HG02943 (cell line): ENCODE results near the gene NUPR2.
A peak's percentile ranks its signal among the peaks of the same experiment; 100 is the strongest.
"Not testable (repeated sequence)": the region's sequence is repeated elsewhere in the genome, so short reads cannot be mapped to it uniquely, and the experiment has no call there.

Experiments used
- ATAC-seq: cut with Tn5 transposase; IDR thresholded peaks from one replicate; pipeline ENCODE4 v1.9.1; 2021; ENCODE audit warnings: mild to moderate bottlenecking, low read depth, moderate library complexity; ENCODE audit not compliant: unreplicated experiment

Gene NUPR2, protein sequence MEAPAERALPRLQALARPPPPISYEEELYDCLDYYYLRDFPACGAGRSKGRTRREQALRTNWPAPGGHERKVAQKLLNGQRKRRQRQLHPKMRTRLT

DNA sequence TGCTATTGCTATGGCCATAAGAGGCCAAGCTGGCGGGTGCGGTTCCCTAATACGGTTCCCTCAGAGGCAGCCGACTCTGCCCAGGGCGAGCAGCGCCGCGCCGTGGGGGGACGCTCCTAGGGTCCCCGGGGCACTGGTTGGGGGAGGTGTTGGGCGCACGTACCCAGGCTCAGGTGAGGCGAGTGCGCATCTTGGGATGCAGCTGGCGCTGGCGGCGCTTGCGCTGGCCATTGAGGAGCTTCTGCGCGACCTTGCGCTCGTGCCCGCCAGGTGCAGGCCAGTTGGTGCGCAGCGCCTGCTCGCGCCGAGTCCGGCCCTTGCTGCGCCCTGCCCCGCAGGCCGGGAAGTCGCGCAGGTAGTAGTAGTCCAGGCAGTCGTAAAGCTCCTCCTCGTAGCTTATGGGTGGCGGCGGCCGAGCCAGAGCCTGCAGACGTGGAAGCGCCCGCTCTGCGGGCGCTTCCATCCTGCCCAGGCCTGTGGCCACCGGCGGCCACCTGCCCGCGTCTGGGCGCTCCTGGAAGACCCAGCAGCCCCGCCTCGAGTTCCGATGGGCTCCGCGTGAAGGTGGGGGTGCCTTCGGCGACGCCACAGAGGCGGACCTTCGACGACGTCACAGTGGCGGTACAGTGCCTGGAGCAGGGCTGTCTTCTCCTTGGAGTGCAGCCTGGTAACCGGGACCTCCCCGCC, at the start of gene NUPR2:
Gene NUPR2, minus strand, starts transcription at position 566 of the 687 bp plus-strand sequence. Its CDS starts 103 bp downstream, at position 463.
- no peak for ATAC-seq

DNA sequence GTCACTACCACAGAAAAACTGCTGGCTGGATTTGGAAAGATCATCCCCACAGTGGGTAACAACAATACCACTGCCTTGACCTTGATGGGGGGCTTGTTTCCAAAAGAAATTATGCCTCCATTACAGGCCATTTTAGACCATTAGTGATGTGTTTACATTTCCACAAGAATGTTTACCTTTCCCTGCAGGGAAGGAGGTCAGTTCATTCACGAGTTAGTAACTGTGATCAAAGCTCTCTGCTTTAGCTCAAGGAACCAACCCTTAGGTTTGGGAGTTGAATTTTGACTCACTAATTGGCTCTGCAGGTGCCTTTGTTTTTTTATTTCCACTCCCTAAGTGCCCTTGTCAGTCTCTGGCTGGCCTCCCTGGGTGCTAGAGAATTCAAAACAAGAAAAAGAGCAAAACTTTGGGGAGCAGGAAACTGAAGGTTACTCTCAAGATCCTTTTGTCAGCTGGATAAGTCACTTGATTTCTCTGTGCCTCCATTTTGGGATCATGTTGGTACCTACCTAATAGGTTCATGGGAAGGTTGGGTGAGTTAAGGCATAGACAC, 41.1 kb upstream of the NUPR2 start:
- ATAC-seq: no peak

DNA sequence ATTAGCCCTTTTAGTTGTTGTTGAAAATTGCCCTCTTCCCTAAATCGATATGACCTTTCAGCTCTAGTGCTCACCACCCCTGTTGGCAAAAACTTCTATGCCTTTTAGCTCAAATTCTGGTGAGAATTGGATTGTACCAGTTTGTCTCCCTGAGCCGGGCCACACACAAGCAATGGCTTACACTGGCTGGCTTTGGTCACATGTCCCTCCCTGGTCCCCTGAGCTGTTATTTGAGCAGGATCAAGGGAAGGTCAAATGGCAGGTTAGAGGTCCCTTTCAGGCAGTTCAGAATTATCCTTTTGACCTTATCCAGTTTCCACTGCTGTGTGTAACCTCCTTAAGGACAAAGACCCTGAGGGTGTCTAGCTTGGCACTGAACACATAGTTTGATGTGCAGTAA, 14.8 kb upstream of the NUPR2 start:
- not testable (repeated sequence) for ATAC-seq

DNA sequence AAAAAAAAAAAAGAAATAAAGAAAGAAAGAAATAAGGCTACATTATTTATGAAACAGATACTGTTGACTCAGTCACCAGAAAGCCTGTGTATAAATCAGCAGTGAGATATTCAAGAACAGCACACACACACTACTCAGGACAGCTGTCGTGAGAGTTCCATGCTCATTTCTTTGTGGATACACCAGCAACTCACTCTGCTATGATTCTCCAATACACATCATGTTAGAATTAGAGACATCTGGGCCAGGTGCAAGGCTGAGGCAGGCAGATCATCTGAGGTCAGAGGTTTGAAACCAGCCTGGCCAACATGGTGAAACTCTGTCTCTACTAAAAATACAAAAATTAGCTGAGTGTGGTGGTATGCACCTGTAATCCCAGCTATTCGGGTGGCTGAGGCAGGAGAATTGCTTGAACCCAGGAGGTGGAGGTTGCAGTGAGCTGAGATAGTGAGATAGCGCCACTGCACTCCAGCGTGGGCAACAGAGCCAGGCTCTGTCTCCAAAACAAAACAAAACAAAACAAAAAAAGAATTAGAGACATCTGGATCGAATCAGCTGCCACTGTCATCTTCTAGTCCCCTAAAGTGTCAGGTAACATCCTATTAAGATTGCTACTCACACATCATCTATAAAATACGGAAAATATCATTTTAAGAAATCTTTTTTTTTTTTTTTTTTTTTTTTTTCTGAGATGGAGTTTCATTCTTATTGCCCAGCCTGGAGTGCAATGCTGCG, 11.2 kb upstream of the NUPR2 start:
- no peak for ATAC-seq

DNA sequence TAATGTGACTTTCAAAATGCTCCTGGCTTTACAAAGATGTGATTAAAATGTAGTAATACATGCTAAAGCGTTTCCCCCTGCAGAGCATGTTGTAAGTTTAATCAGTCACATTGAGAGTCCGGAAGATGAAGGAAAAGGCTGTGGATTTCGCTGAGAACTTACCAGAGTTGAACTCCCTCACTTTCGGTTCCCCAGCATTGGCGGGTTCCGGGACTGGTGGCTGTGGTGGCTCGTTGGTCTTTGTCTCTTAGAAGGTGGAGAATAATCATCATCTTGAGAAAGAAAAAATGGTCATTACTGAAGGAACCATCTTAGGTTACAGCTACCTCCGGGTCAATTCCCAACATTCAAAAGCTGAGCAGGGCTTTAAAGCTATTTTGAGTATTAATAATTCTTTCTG, 9.6 kb upstream of the NUPR2 start:
- ATAC-seq: no peak

DNA sequence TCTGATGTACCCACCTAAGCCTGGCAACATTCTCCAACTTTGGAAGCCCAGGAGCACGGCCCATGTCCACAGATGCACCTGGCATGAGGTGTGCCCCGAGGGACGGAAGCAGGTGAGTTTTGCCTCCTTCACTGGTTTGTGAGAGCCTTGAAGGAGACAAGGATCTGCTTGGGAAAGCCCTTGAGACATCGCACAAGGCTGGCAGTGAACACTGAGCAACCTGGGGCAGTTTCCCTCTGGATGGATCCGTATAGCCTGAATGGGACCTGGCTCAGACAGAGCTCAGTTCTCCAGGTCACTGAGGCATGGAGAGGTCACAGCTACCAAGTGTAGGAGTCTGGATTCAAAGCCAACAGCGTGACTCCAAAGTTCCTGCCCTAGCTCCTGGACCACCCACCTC, 8.8 kb upstream of the NUPR2 start:
- no peak for ATAC-seq

DNA sequence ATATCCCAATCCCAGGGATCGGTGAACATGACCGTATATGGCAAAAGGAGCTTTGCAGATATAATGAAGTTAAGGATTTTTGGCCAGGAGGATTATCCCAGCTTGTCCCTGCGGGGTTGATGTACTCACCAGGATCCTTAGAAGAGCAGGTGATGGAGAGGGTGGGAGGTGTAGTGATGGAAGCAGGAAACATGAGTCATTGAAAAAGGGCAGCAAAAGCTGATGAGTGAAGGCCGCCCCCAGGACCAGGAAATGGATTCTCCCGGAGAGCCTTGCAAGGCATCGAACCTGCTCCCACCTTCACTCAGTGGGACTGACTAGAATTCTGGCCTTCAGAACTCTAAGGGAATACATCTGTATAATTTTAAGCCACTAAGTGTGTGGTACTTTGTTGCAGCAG, 5.2 kb upstream of the NUPR2 start:
- ATAC-seq: no peak

DNA sequence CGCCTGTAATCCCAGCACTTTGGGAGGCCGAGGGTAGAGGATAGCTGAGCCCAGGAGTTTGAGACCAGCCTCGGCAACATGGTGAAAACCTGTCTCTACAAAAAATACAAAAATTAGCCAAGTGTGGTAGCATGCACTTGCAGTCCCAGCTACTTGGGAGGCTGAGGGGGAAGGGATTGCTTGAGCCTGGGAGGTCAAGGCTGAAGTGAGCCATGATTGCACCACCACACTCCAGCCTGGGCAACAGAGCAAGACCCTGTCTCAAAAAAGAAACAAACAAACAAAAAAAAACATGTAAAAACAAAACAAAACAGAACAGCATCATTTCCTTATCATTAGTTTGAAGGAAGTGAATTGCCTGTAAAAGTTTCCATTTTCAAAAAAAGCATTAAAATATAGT, 4.0 kb downstream of the NUPR2 start:
- ATAC-seq: not testable (repeated sequence)

DNA sequence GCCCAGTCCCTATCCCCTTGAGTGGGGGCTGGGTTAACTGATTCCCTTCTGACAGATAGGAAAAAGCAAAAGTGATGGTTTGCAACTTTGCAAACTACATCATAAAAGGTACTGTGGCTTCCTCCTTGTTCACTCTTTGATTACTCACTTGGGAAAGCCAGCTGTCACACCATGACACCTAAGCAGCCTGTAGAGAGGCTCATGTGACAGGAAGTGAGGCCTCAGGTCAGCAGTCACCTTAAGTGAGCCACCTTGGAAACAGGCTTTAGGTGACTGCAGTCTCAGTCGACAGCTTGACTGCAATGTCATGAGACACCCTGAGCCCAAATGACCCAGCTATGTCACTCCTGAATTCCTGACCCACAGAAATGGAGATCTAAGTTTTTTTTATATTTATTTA, 5.6 kb downstream of the NUPR2 start:
- no peak for ATAC-seq

DNA sequence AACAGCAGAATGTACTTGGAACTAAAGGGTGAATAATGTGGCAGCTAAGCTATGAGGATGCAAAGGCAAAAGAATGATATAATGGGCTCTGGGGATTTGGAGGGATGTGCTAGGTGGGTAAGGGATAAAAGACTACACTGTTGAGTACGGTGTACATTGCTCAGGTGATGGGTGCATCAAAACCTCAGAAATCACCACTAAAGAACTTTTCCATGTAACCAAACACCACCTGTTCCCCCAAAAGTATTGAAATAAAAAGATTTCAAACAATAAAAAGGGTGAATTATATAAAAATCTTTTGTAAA, 8.3 kb downstream of the NUPR2 start:
- no peak for ATAC-seq

DNA sequence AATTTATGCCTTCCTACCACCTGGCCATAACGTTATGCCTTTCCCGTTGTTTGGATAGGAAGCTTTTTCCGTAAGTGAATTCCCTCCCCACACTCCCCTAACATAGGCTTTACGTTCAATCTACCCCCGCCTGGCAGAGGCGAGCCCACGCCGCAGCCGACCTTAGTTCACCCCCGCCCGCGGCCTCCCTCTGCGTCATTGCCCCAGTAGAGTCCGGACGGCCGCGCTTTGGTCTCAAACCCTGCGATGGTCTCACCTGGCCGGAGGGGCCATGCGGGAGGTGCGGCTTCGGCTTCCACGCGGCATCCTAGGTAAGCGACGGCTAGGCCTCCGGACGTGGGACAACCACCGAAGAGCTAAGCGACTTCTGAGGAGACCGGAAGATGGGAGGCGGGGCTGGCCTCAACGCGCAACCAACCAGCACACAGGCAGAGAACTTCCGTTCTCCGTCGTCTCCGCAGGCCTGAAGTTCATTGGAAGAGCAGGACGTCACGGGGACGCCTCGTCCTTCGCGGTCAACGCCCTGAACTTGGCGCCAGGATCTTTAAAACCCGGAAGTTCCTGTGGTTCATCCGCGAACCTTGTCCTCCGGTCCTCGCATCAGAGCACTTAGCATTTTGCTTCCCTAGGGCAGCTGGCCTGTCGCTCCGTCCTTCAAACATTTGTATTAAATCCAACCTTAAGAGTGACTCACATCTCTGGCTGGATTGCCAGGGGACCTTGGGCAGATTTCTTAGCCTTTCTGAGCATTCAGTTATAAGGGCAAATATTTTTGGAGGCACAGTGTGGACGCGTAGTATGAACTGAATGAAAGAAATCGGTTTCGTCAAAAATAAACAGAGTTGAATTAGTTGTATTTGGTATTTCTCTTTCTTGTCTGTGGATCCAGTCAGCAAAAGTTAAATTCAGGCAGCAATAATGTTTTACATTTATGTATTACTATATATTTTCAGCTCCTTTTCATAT, 9.8 kb downstream of the NUPR2 start, which contains the start of gene CHCHD2:
Gene CHCHD2, minus strand, starts transcription at position 369 of the 966 bp plus-strand sequence. Its CDS starts 63 bp downstream, at position 306.
- peak; percentile 100 for ATAC-seq

DNA sequence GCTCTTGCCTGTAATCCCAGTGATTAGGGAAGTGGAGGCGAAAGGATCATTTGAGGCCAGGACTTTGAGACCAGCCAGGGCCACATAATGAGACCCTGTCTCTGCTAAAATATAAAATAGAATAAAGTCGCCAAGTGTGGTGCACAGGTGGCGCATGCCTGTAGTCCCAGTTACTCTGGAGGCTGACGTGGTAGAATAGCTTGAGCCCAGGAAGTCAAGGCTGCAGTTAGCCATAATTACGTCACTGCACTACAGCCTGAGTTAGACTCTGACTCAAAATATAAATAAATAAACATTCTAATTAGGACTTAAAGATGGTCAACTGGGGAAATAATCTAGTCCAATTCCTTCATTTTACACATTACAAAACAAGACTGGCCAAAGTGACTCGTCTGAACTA, 10.7 kb downstream of the NUPR2 start:
- ATAC-seq: no peak

DNA sequence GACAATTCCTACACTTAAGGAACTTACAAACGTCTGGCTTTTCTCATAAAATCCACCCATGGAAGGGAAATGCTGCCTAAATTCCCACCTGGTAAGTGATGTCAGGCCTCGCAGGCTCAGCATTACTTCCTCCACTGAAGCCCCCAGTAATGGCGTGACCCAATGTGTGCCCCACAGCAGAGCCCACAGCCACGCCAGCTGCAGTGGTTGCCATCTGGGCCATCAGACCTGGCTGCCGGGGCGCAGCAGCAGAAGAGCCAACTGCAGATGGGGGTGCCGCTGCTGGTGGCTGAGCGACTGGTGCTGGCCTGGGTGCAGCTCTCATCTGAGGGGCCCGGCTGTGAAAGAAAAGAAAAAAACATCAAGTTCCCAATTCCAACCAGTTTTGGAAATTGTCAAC, 12.1 kb downstream of the NUPR2 start:
- ATAC-seq: not testable (repeated sequence)

DNA sequence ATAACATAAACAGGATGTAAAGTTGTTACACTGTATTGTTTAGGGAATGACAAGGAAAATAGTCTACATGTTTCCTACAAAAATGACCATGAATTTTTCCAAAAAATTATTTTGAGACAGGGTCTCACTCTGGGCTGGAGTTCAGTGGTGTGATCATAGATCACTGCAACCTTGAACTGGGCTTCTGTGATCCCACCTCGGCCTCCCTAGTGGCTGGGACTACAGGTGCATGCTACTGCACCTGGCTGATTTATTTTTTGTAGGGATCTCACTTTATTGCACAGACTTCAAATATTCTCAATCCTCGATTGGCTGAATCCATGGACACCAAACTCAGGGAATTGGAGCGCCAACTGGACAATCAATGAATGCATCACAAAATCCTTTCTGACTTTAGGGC, 16.6 kb downstream of the NUPR2 start:
- no peak for ATAC-seq

DNA sequence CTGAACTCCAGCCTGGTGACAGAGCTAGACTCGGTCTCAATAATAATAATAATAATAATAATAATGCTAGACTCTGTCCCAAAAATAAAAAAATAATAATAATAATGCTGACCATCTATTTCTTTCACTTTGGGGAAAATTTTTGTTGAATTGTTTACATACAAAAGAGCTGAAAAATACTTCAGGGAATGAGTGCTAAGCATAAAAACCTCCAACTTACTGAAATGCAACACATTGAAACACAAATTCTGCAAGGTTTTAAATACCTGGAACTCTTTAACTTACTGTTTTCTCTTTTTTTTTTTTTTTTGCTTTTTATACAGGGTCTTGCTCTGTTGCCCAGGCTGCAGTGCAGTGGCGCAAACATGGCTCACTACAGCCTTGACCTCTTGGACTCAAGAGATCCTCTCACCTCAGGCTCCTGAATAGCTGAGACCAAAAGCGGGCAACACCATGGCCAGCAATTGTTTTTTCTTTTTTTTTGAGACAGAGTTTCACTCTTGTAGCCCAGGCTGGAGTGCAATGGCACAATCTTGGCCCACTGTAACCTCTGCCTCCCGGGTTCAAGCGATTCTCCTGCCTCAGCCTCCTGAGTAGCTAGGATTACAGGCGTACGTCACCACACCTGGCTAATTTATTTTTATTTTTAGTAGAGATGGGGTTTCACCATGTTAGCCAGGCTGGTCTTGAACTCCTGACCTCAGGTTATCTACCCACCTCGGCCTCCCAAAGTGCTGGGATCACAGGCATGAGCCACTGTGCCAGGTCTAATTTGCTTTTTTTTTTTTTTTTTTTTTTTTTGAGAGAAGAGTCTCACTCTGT, 17.8 kb downstream of the NUPR2 start:
- ATAC-seq: not testable (repeated sequence)

DNA sequence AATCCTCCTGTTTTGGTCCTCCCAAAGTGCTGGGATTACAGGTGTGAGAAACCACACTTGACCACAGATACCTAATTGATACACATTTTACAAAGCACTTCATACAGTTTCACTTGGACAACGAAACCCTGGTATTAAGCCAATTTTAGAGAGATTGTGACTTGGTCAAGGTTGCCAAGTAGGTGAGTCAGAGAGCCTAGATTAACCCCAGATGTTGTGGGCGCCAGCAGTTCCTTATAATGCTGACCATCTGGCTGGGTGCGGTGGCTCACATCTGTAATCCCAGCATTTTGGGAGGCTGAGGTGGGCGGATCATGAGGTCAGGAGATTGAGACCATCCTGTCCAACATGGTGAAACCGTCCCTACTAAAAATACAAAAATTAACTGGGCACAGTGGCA, 18.5 kb downstream of the NUPR2 start:
- no peak for ATAC-seq

DNA sequence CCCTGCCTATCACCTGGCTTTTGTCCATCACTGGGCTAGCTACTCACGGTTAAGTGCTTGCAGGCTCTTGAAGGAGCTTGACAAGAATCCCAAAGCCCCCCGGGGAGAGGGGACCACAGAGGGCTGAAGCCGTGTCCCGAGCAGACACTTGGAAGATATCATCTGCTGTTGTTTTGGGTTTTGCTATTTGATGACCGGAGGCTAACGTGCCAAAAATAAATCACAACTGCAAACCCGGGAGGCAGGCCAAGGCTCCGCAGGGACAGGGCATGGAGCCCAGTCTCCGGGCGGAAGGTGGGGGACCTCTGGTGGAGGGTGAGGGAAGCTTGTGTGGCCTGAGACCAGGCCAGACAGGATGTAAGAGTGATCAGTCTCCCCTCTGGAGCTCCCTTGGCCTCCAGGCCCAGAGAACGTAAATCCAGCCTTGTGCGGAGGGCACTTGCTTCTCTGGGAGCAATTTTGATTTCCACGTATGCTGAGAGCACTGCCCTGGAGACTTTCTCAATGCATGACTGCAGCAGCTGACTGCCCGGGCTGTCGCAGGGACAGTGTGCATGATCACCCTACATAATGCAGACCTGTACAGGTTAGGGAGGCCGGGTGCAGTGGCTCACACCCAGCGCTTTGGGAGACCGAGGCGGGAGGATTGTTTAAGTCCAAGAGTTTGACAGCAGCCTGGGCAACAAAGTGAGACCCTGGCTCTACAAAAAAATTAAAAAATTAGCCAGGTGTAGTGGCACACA, 23.3 kb downstream of the NUPR2 start, which contains the start of gene PHKG1:
Gene PHKG1, minus strand, starts transcription at position 164 of the 743 bp plus-strand sequence. CDS start 4,011 bp downstream, outside the sequence.
- no peak for ATAC-seq

DNA sequence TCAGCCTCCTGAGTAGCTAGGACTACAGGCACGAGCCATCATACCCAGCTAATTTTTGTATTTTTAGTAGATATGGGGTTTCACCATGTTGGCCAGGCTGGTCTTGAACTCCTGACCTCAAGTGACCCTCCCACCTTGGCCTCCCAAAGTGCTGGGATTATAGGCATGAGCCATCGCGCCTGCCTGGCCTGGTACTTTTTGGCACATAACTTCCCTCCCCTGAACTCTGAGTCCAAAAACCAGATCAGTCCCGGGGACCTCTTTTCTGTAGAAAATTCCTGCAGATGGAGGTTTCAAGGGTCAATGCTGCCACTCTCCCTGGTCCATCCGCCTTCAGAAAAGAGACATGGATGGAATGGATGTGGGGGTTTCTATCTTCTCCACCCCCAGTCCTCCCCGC, 23.8 kb downstream of the NUPR2 start:
- ATAC-seq: not testable (repeated sequence)

DNA sequence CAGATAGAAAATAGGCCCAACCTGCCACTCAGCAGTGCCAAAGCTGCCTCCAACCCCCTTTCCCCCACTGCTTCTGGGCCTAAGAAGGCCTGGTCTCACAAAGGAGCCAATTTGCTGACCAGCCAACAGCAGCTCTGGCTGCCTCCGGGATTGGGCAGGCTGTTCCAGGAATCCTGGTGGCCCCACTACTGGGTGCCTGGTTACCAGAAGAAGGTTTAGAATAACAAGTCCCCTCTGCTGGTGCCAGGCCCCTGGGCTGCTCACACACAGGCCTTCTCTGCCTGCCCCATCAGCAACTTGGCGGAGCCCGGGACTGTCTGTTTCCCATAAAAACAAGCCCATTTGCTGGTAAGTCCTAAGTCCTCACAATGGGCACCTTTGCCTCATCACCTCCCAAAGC, 24.6 kb downstream of the NUPR2 start:
- ATAC-seq: no peak
